ENCODE results near the gene DENND1A. TPM values are rescaled to one million over a fixed set of nuclear protein-coding genes. Genes with fewer than 3 reads are reported as not detected.
A peak's percentile ranks its signal among the peaks of the same experiment; 100 is the strongest.

DENND1A gene
- total RNA-seq, 1 donor from 2014 or later = 48.1 TPM

DNA sequence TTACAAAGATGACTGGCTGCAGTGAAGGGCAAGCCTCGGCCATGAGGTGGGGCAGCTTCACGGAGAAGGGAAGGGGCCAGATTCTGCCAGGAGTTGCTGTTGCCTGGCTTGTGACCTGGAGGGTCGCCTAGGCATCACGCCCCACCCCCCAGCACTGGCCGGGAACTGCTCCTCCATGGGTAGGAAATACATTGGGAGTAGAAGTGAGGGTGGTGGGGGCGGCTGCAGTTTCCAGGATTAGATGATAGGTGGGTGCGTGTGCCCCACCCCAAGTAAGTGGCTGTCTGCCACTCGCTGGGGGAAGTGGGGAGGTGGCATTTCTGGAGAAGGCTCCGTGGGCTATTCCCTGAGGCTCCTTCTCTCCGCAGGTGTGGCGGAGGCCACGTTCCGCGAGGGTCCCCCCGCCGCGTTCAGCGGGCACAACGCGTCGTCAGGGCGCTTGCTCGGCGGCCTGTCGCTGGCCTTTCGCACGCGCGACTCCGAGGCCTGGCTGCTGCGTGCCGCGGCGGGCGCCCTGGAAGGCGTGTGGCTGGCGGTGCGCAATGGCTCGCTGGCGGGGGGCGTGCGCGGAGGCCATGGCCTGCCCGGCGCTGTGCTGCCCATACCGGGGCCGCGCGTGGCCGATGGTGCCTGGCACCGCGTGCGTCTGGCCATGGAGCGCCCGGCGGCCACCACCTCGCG is 557.0 kb downstream of the DENND1A start:
- H3K9me3 Mint-ChIP-seq = no peaks in the 10 kb centered on the region
- TF ChIP-seq EZH2 (IDR thresholded peaks at IDR 0.05) = no peak
- Histone ChIP-seq H3K4me2 (no peak overlapping the region), H3K4me3 (no peak overlapping the region), H3K9me3 (ENCODE audit: low read depth) (no peaks in the 10 kb centered on the region), H3K27ac (no peak overlapping the region), H3K9ac (no peak overlapping the region), H4K20me1 (ENCODE audit: low read depth) (peaks cover 51% of the 10 kb centered on the region), H2AFZ (replicated peaks) (no peak overlapping the region), H3F3A (ENCODE audit: low read depth) (peaks cover 16% of the 10 kb centered on the region), H3K27me3 (peaks cover 13% of the 10 kb centered on the region), H3K36me3 (no peaks in the 10 kb centered on the region), H3K79me2 (ENCODE audit: low read depth) (no peaks in the 10 kb centered on the region), H3K4me1 (peaks cover 24% of the 10 kb centered on the region)
- peaks cover 22% of the 10 kb centered on the region for H3K36me3 Mint-ChIP-seq
- peaks cover 14% of the 10 kb centered on the region for H3K27me3 Mint-ChIP-seq (ENCODE audit: insufficient read depth, low read depth)
- H3K27ac Mint-ChIP-seq = peak overlapping the region; percentile 78
- peak overlapping the region; percentile 63 for H3K4me3 Mint-ChIP-seq
- DNase-seq (ENCODE audit: low spot score) = no peak
- H3K4me1 Mint-ChIP-seq = peaks cover 42% of the 10 kb centered on the region

DNA sequence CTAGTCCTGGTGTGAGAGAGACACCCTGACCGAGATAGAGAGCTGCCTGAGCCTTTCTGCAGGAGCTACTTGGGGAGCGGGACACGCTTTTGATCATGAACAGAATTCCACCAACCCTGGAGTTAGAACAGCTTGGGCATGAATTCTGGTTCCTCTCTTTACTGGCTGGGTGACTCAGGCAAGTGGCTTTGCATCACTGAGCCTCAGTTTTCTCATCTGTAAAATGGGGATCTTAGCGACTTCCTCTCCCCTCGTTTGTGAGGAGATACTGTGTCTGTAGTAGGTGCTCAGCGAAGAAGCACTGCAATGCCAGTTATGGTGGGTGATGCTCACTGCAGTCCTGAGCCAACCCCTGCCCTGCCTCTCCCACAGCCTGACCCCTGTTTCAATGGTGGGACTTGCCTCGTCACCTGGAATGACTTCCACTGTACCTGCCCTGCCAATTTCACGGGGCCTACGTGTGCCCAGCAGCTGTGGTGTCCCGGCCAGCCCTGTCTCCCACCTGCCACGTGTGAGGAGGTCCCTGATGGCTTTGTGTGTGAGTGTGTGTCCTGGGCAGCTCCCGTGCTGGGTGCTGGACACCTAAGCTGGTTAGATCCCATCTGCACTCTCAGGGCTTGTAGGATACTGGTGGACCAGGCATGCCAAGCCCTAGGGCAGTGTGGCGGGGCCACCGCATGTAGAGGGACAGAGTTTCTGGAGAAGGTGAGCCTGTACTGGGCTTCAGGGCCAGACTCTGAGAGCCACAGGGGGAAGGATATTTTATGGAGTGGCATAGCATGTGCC is 557.9 kb downstream of the DENND1A start:
- peaks cover 15% of the 10 kb centered on the region for H3F3A ChIP-seq (ENCODE audit: low read depth)
- no peak overlapping the region for H3K9ac ChIP-seq
- no peaks in the 10 kb centered on the region for H3K36me3 ChIP-seq
- peaks cover 41% of the 10 kb centered on the region for H3K4me1 Mint-ChIP-seq
- H3K4me3 ChIP-seq = no peak overlapping the region
- H3K4me1 ChIP-seq = peaks cover 24% of the 10 kb centered on the region
- no peak overlapping the region for H3K27ac ChIP-seq
- peaks cover 23% of the 10 kb centered on the region for H3K36me3 Mint-ChIP-seq
- peaks cover 11% of the 10 kb centered on the region for H3K27me3 Mint-ChIP-seq (ENCODE audit: insufficient read depth, low read depth)
- H3K9me3 Mint-ChIP-seq = no peaks in the 10 kb centered on the region
- peaks cover 57% of the 10 kb centered on the region for H4K20me1 ChIP-seq (ENCODE audit: low read depth)
- no peak for TF ChIP-seq EZH2 (IDR thresholded peaks at IDR 0.05)
- TF ChIP-seq EZH2phosphoT487 (IDR thresholded peaks at IDR 0.05) = no peak
- TF ChIP-seq, protein P1, sequence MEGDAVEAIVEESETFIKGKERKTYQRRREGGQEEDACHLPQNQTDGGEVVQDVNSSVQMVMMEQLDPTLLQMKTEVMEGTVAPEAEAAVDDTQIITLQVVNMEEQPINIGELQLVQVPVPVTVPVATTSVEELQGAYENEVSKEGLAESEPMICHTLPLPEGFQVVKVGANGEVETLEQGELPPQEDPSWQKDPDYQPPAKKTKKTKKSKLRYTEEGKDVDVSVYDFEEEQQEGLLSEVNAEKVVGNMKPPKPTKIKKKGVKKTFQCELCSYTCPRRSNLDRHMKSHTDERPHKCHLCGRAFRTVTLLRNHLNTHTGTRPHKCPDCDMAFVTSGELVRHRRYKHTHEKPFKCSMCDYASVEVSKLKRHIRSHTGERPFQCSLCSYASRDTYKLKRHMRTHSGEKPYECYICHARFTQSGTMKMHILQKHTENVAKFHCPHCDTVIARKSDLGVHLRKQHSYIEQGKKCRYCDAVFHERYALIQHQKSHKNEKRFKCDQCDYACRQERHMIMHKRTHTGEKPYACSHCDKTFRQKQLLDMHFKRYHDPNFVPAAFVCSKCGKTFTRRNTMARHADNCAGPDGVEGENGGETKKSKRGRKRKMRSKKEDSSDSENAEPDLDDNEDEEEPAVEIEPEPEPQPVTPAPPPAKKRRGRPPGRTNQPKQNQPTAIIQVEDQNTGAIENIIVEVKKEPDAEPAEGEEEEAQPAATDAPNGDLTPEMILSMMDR (IDR thresholded peaks at IDR 0.05) = no peak
- H3K27ac Mint-ChIP-seq = peak overlapping the region; percentile 78
- no peaks in the 10 kb centered on the region for H3K79me2 ChIP-seq (ENCODE audit: low read depth)
- no peak for DNase-seq (ENCODE audit: low spot score)
- H3K9me3 ChIP-seq (ENCODE audit: low read depth) = no peaks in the 10 kb centered on the region
- peak overlapping the region; percentile 63 for H3K4me3 Mint-ChIP-seq
- H2AFZ ChIP-seq (replicated peaks) = no peak overlapping the region
- H3K27me3 ChIP-seq = peaks cover 13% of the 10 kb centered on the region
- H3K4me2 ChIP-seq = no peak overlapping the region

DNA sequence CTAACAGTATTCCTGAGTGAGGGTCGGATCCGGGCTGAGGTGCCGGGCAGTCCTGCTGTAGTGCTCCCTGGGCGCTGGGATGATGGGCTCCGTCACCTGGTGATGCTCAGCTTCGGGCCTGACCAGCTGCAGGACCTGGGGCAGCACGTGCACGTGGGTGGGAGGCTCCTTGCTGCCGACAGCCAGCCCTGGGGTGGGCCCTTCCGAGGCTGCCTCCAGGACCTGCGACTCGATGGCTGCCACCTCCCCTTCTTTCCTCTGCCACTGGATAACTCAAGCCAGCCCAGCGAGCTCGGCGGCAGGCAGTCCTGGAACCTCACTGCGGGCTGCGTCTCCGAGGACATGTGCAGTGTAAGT is 558.7 kb downstream of the DENND1A start:
- Mint-ChIP-seq H3K27me3 (ENCODE audit: insufficient read depth, low read depth) (peaks cover 11% of the 10 kb centered on the region), H3K4me3 (no peak overlapping the region), H3K4me1 (peaks cover 37% of the 10 kb centered on the region), H3K36me3 (peaks cover 23% of the 10 kb centered on the region), H3K9me3 (no peaks in the 10 kb centered on the region), H3K27ac (no peak overlapping the region)
- no peak overlapping the region for H2AFZ ChIP-seq (replicated peaks)
- H3K27me3 ChIP-seq = peaks cover 13% of the 10 kb centered on the region
- H3K4me1 ChIP-seq = peaks cover 24% of the 10 kb centered on the region
- no peaks in the 10 kb centered on the region for H3K36me3 ChIP-seq
- H3K9me3 ChIP-seq (ENCODE audit: low read depth) = no peaks in the 10 kb centered on the region
- no peak overlapping the region for H3K9ac ChIP-seq
- no peak overlapping the region for H3K4me2 ChIP-seq
- no peaks in the 10 kb centered on the region for H3K79me2 ChIP-seq (ENCODE audit: low read depth)
- H3K27ac ChIP-seq = no peak overlapping the region
- no peak overlapping the region for H3K4me3 ChIP-seq
- peaks cover 61% of the 10 kb centered on the region for H4K20me1 ChIP-seq (ENCODE audit: low read depth)
- DNase-seq (ENCODE audit: low spot score) = no peak
- peaks cover 15% of the 10 kb centered on the region for H3F3A ChIP-seq (ENCODE audit: low read depth)
- TF ChIP-seq, protein P1 (IDR thresholded peaks at IDR 0.05) = no peak
- TF ChIP-seq EZH2phosphoT487 (IDR thresholded peaks at IDR 0.05) = no peak
- TF ChIP-seq EZH2 (IDR thresholded peaks at IDR 0.05) = no peak
